H1 (cell line): ENCODE measurements around the gene SCAPER. TPM values are rescaled to one million over a fixed set of nuclear protein-coding genes. Genes with fewer than 3 reads are reported as not detected.

Experiments used
- ASH2L ChIP-seq: fragments of 200-600, 300-600 bp; sonication (generic); IDR thresholded peaks from one replicate; pipeline ENCODE4 v1.7.1; 2017; ENCODE audit warnings: low read length
- CEBPB ChIP-seq: IDR thresholded peaks from 2 replicates; pipeline ENCODE4 v1.6.1; 2012; ENCODE audit warnings: low read depth, low read length
- CHD1 ChIP-seq: IDR thresholded peaks from 2 replicates; pipeline ENCODE4 v1.6.1; 2012; ENCODE audit warnings: low read depth, low read length, improper control_type of control experiment
- CTCF ChIP-seq, 3 experiments: IDR thresholded peaks; 1 replicate in 2 of 3; 2 replicates in 1 of 3; pipeline versions ENCODE4 v1.5.1 to v1.6.1; 2011; ENCODE audit warnings: low read length in 3 of 3, mild to moderate bottlenecking in 3 of 3, inconsistent platforms in 2 of 3, low read depth in 1 of 3, moderate library complexity in 1 of 3; ENCODE audit not compliant: insufficient read depth in 1 of 3; ENCODE audit errors: control extremely low read depth in 1 of 3
- EGR1 ChIP-seq: IDR thresholded peaks from 2 replicates; pipeline ENCODE4 v1.6.1; 2011; ENCODE audit warnings: low read depth, low read length, borderline replicate concordance
- EP300 ChIP-seq, 2 experiments: IDR thresholded peaks; 1 replicate in 1 of 2; 2 replicates in 1 of 2; pipeline ENCODE4 v1.6.1; 2011 to 2012; ENCODE audit warnings: low read depth in 2 of 2, low read length in 2 of 2, mild to moderate bottlenecking in 2 of 2, borderline replicate concordance in 1 of 2, inconsistent platforms in 1 of 2, moderate library complexity in 1 of 2
- NRF1 ChIP-seq: IDR thresholded peaks from 2 replicates; pipeline ENCODE4 v1.6.1; 2011; ENCODE audit warnings: mild to moderate bottlenecking, low read depth, low read length, improper control_type of control experiment
- RAD21 ChIP-seq, 2 experiments: IDR thresholded peaks in 1 of 2; conservative IDR thresholded peaks in 1 of 2; 2 replicates each; pipeline ENCODE4 v1.6.1; 2011; ENCODE audit warnings: low read depth in 2 of 2, low read length in 2 of 2, improper control_type of control experiment in 1 of 2, inconsistent platforms in 1 of 2, mild to moderate bottlenecking in 1 of 2, moderate library complexity in 1 of 2
- polyA plus RNA-seq, 7 experiments: library from polyadenylated mRNA; depleted of rRNA in 3 of 7; stranded (reverse) in 5 of 7; unstranded in 2 of 7; fragments of >200 nt in 5 of 7; fragments of 200-250 nt in 2 of 7; gene quantifications; 1 replicate in 5 of 7; 2 replicates in 1 of 7; 4 replicates in 1 of 7; pipeline versions ENCODE4 v1.2.1 to v1.2.3, GENCODE V29; 2011 to 2013; ENCODE audit warnings: missing spikeins in 2 of 7, mixed read lengths in 2 of 7
- total RNA-seq: library from RNA; stranded (reverse); fragmentation: NEBNext Ultra II Directional; extraction: Animal tissue kit (Norgen Biotek cat#: 25700); gene quantifications from 2 replicates; pipeline ENCODE4 v1.2.1, GENCODE V29; 2021

The SCAPER gene
- total and polyA plus RNA-seq, 2 of the 8 experiments (the other 6 are each of a cell fraction or from before 2014, with no cell fraction given): 1.6 to 6.8 TPM

- no peak for TF ChIP-seq CTCF (IDR thresholded peaks at IDR 0.05; ENCODE audit: control extremely low read depth in 1 of 3, insufficient read depth in 1 of 3, low read depth in 1 of 3, low read length in 3 of 3)
- TF ChIP-seq CHD1: no peak
- TF ChIP-seq RAD21 (IDR thresholded peaks at IDR 0.05 in 1 of 2, conservative IDR thresholded peaks at IDR 0.05 in 1 of 2; ENCODE audit: low read depth in 2 of 2, low read length in 2 of 2): no peak
- no peak for TF ChIP-seq NRF1
- TF ChIP-seq ASH2L: no peak
- no peak for TF ChIP-seq EP300 (IDR thresholded peaks at IDR 0.05; ENCODE audit: borderline replicate concordance in 1 of 2, low read depth in 2 of 2, low read length in 2 of 2)
- no peak for TF ChIP-seq CEBPB
- TF ChIP-seq EGR1: no peak
Measured at GRCh38 chr15:76380249-76380648, 524.9 kb downstream of the SCAPER start (continued).
